Measurements from ENCODE around the gene ITGA6. TPM values are rescaled to one million over a fixed set of nuclear protein-coding genes. Genes with fewer than 3 reads are reported as not detected.
A peak's percentile ranks its signal among the peaks of the same experiment; 100 is the strongest.

ITGA6 gene
- total and polyA plus RNA-seq, 5 donors from 2014 or later = 39.2 to 68.5 (median 50.3) TPM

DNA sequence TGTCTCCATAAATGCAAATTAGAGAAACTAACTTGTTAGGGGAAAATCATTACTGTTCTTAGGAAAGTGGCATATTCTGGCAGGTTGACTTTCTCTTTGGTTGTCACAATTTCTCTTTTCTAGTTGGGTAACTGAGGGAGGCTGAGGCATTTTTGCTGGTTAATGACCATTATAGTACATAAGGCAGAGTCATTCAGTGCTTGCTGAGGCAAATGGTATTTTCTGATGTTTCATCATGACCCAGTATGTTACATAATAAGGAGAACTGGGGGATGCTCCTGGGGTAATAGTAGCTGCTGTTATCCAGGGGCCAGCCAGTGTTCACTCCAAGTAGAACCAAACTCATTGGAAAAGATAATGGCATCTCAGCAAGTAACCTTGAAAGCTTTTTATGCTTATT is 62.3 kb downstream of the ITGA6 start:
- no peak overlapping the region for H3K4me3 ChIP-seq (ENCODE audit: low read depth, low read length)
- H3K36me3 ChIP-seq (ENCODE audit: control insufficient read depth, insufficient read depth, low read length) = peaks cover 72% of the 10 kb centered on the region
- Mint-ChIP-seq H3K4me3 (no peak overlapping the region), H3K27me3 (no peaks in the 10 kb centered on the region), H3K4me1 (peaks cover 6 to 85% (median 53%) of the 10 kb centered on the region in 4 donors), H3K9me3 (no peaks in the 10 kb centered on the region), H3K27ac (peak overlapping the region; percentile 53 to 94 (median 82)), H3K36me3 (peaks cover 85% of the 10 kb centered on the region)
- no peaks in the 10 kb centered on the region for H3K27me3 ChIP-seq (ENCODE audit: control insufficient read depth, insufficient read depth, low read length)
- ATAC-seq (ENCODE audit: low read depth in 2 of 2) (no peak), DNase-seq (no peak)
- H3K4me1 ChIP-seq (ENCODE audit: control insufficient read depth, insufficient read depth, low read length, poor library complexity, severe bottlenecking) = peaks cover 36% of the 10 kb centered on the region
- no peaks in the 10 kb centered on the region for H3K9me3 ChIP-seq (ENCODE audit: control insufficient read depth in 2 of 2, low read length in 2 of 2)
- H3K27ac ChIP-seq (ENCODE audit: insufficient read depth, low read length, poor library complexity, severe bottlenecking) = no peak overlapping the region

DNA sequence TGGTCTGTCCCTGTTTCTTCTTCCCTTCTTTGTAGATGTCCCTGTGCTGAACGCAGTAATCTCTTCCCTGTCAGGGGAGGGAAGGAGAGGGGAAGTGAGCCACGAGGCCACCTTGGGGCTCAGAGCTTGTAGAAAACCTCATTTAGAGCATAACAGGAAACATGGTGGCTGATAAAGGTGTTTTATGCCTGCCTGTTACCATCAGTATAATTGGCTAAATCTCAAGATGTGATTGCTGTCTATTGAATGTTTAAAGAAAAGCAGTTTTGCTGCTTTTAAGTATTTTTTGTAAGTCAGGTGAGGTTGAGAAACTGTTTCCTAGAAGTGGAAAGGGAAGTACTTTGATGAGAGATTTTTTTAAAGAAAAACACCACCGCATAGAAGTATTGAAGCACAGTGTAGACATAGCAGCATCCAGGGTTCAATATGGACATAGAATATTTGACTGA is 68.8 kb downstream of the ITGA6 start:
- Histone ChIP-seq H3K9me3 (ENCODE audit: control insufficient read depth in 2 of 2, low read length in 2 of 2) (no peaks in the 10 kb centered on the region), H3K4me3 (ENCODE audit: low read depth, low read length) (peak overlapping the region; percentile 78), H3K4me1 (ENCODE audit: control insufficient read depth, insufficient read depth, low read length, poor library complexity, severe bottlenecking) (peaks cover 71% of the 10 kb centered on the region), H3K36me3 (ENCODE audit: control insufficient read depth, insufficient read depth, low read length) (peaks cover 25% of the 10 kb centered on the region), H3K27ac (ENCODE audit: insufficient read depth, low read length, poor library complexity, severe bottlenecking) (peak overlapping the region; percentile 79), H3K27me3 (ENCODE audit: control insufficient read depth, insufficient read depth, low read length) (no peaks in the 10 kb centered on the region)
- peak overlapping the region; percentile 94 to 100 (median 95) for H3K27ac Mint-ChIP-seq
- peak overlapping the region; percentile 84 to 90 (median 86) for H3K4me3 Mint-ChIP-seq
- ATAC-seq (ENCODE audit: low read depth in 2 of 2) = peak; percentile 90
- H3K36me3 Mint-ChIP-seq = peaks cover 57% of the 10 kb centered on the region
- no peaks in the 10 kb centered on the region for H3K27me3 Mint-ChIP-seq
- no peaks in the 10 kb centered on the region for H3K9me3 Mint-ChIP-seq
- peak; percentile 10 to 92 (median 77) for DNase-seq
- H3K4me1 Mint-ChIP-seq = peaks cover 8 to 90% (median 60%) of the 10 kb centered on the region in 4 donors

GRCh38 chr2:172507199-172507598 is 79.8 kb downstream of the ITGA6 start:
- Histone ChIP-seq H3K4me3 (ENCODE audit: low read depth, low read length) (no peak overlapping the region), H3K27me3 (ENCODE audit: control insufficient read depth, insufficient read depth, low read length) (no peaks in the 10 kb centered on the region), H3K9me3 (ENCODE audit: control insufficient read depth in 2 of 2, low read length in 2 of 2) (peaks cover 7 to 8% of the 10 kb centered on the region in 2 experiments), H3K4me1 (ENCODE audit: control insufficient read depth, insufficient read depth, low read length, poor library complexity, severe bottlenecking) (no peaks in the 10 kb centered on the region), H3K27ac (ENCODE audit: insufficient read depth, low read length, poor library complexity, severe bottlenecking) (no peak overlapping the region), H3K36me3 (ENCODE audit: control insufficient read depth, insufficient read depth, low read length) (peaks cover 39% of the 10 kb centered on the region)
- DNase-seq = no peak
- H3K9me3 Mint-ChIP-seq = peaks cover 0 to 6% (median 2%) of the 10 kb centered on the region in 7 donors
- H3K27me3 Mint-ChIP-seq = no peaks in the 10 kb centered on the region
- peaks cover 52% of the 10 kb centered on the region for H3K36me3 Mint-ChIP-seq
- H3K4me3 Mint-ChIP-seq = no peak overlapping the region
- peaks cover 16 to 52% (median 31%) of the 10 kb centered on the region in 4 donors for H3K4me1 Mint-ChIP-seq
- peak overlapping the region in 2 of 3 donors; percentile 62 to 85 for H3K27ac Mint-ChIP-seq
- ATAC-seq (ENCODE audit: low read depth in 2 of 2) = no peak

- Histone ChIP-seq H3K4me3 (ENCODE audit: low read depth, low read length) (no peak overlapping the region), H3K36me3 (ENCODE audit: control insufficient read depth, insufficient read depth, low read length) (peaks cover 22% of the 10 kb centered on the region), H3K27me3 (ENCODE audit: control insufficient read depth, insufficient read depth, low read length) (no peaks in the 10 kb centered on the region), H3K4me1 (ENCODE audit: control insufficient read depth, insufficient read depth, low read length, poor library complexity, severe bottlenecking) (no peaks in the 10 kb centered on the region), H3K9me3 (ENCODE audit: control insufficient read depth in 2 of 2, low read length in 2 of 2) (peaks cover 19 to 21% of the 10 kb centered on the region in 2 experiments), H3K27ac (ENCODE audit: insufficient read depth, low read length, poor library complexity, severe bottlenecking) (peak overlapping the region; percentile 53)
- DNase-seq (no peak), ATAC-seq (ENCODE audit: low read depth in 2 of 2) (no peak)
- Mint-ChIP-seq H3K4me1 (peaks cover 6 to 36% (median 28%) of the 10 kb centered on the region in 4 donors), H3K36me3 (peaks cover 49% of the 10 kb centered on the region), H3K27ac (peak overlapping the region; percentile 8 to 58 (median 39)), H3K27me3 (no peaks in the 10 kb centered on the region), H3K9me3 (peaks cover 0 to 28% (median 6%) of the 10 kb centered on the region in 7 donors), H3K4me3 (peak overlapping the region in 3 of 4 donors; percentile 22 to 52 (median 26))
These were observed 82.7 kb downstream of the ITGA6 start for GRCh38 chr2:172510088-172510487.

DNA sequence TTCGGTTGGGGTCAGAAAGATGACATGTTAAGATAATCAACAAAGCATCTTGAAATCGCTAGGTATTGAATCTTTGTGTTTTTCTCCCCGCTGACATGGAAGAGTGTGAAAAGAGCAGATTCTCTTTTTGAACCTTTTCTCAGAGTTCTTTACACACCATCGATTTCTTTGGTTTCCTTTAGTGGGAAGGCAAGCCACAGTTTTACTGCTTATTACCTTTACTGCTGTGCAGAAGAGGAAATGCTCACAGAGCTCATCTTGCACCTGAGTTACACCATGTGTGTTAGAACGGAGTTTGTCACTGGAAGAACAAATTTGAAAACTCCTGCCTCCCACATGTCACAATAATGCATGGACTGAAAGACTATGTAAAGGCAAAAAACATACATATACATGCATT is 83.2 kb downstream of the ITGA6 start:
- peak in 1 of 3 donors; percentile 16 for DNase-seq
- peak; percentile 37 to 52 for ATAC-seq (ENCODE audit: low read depth in 2 of 2)
- H3K4me3 Mint-ChIP-seq = peak overlapping the region; percentile 10 to 52 (median 24)
- Histone ChIP-seq H3K9me3 (ENCODE audit: control insufficient read depth in 2 of 2, low read length in 2 of 2) (peaks cover 19 to 21% of the 10 kb centered on the region in 2 experiments), H3K27me3 (ENCODE audit: control insufficient read depth, insufficient read depth, low read length) (no peaks in the 10 kb centered on the region), H3K27ac (ENCODE audit: insufficient read depth, low read length, poor library complexity, severe bottlenecking) (peak overlapping the region; percentile 53), H3K36me3 (ENCODE audit: control insufficient read depth, insufficient read depth, low read length) (peaks cover 20% of the 10 kb centered on the region), H3K4me3 (ENCODE audit: low read depth, low read length) (peak overlapping the region; percentile 39), H3K4me1 (ENCODE audit: control insufficient read depth, insufficient read depth, low read length, poor library complexity, severe bottlenecking) (no peaks in the 10 kb centered on the region)
- H3K27me3 Mint-ChIP-seq = no peaks in the 10 kb centered on the region
- peaks cover 44% of the 10 kb centered on the region for H3K36me3 Mint-ChIP-seq
- peaks cover 6 to 33% (median 27%) of the 10 kb centered on the region in 4 donors for H3K4me1 Mint-ChIP-seq
- H3K27ac Mint-ChIP-seq = peak overlapping the region; percentile 8 to 58 (median 39)
- H3K9me3 Mint-ChIP-seq = peaks cover 0 to 28% (median 6%) of the 10 kb centered on the region in 7 donors

GRCh38 chr2:172512810-172513523 is 85.6 kb downstream of the ITGA6 start:
- Mint-ChIP-seq H3K4me3 (no peak overlapping the region), H3K36me3 (peaks cover 23% of the 10 kb centered on the region)

GRCh38 chr2:172513524-172513900 is 86.1 kb downstream of the ITGA6 start:
- H3K4me1 Mint-ChIP-seq = peaks cover 0 to 22% (median 20%) of the 10 kb centered on the region in 4 donors
- no peaks in the 10 kb centered on the region for H3K27me3 ChIP-seq (ENCODE audit: control insufficient read depth, insufficient read depth, low read length)
- no peaks in the 10 kb centered on the region for H3K4me1 ChIP-seq (ENCODE audit: control insufficient read depth, insufficient read depth, low read length, poor library complexity, severe bottlenecking)
- H3K36me3 ChIP-seq (ENCODE audit: control insufficient read depth, insufficient read depth, low read length) = peaks cover 11% of the 10 kb centered on the region
- peaks cover 17% of the 10 kb centered on the region for H3K36me3 Mint-ChIP-seq
- DNase-seq (no peak), ATAC-seq (ENCODE audit: low read depth in 2 of 2) (no peak)
- H3K4me3 Mint-ChIP-seq = no peak overlapping the region
- no peak overlapping the region for H3K27ac Mint-ChIP-seq
- no peak overlapping the region for H3K27ac ChIP-seq (ENCODE audit: insufficient read depth, low read length, poor library complexity, severe bottlenecking)
- H3K9me3 Mint-ChIP-seq = peaks cover 0 to 28% (median 9%) of the 10 kb centered on the region in 7 donors
- H3K27me3 Mint-ChIP-seq = no peaks in the 10 kb centered on the region
- H3K4me3 ChIP-seq (ENCODE audit: low read depth, low read length) = no peak overlapping the region
- H3K9me3 ChIP-seq (ENCODE audit: control insufficient read depth in 2 of 2, low read length in 2 of 2) = peaks cover 21% of the 10 kb centered on the region in 2 experiments

More at GRCh38 chr2:172512810-172513523, 85.6 kb downstream of the ITGA6 start:
- Histone ChIP-seq H3K36me3 (ENCODE audit: control insufficient read depth, insufficient read depth, low read length) (peaks cover 16% of the 10 kb centered on the region), H3K4me3 (ENCODE audit: low read depth, low read length) (no peak overlapping the region), H3K27me3 (ENCODE audit: control insufficient read depth, insufficient read depth, low read length) (no peaks in the 10 kb centered on the region), H3K9me3 (ENCODE audit: control insufficient read depth in 2 of 2, low read length in 2 of 2) (peaks cover 21% of the 10 kb centered on the region in 2 experiments), H3K4me1 (ENCODE audit: control insufficient read depth, insufficient read depth, low read length, poor library complexity, severe bottlenecking) (no peaks in the 10 kb centered on the region), H3K27ac (ENCODE audit: insufficient read depth, low read length, poor library complexity, severe bottlenecking) (no peak overlapping the region)
- H3K27ac Mint-ChIP-seq = no peak overlapping the region
- no peak for DNase-seq
- no peak for ATAC-seq (ENCODE audit: low read depth in 2 of 2)
- H3K27me3 Mint-ChIP-seq = no peaks in the 10 kb centered on the region
- H3K4me1 Mint-ChIP-seq = peaks cover 2 to 26% (median 22%) of the 10 kb centered on the region in 4 donors
- peaks cover 0 to 28% (median 9%) of the 10 kb centered on the region in 7 donors for H3K9me3 Mint-ChIP-seq
